Transverse colon (tissue), 4 donors: ENCODE data around the gene GREM2.

Experiments
- CTCF ChIP-seq, 5 experiments: fragments of 200-600 bp in 3 of 5; fragments of 450-650 bp in 2 of 5; sonication (generic) in 3 of 5; IDR thresholded peaks; 1 replicate in 2 of 5; 2 replicates in 3 of 5; pipeline ENCODE4 v1.5.1; 2016 to 2017; ENCODE audit warnings: antibody characterized with exemption in 5 of 5, inconsistent platforms in 3 of 5, mild to moderate bottlenecking in 2 of 5, moderate library complexity in 1 of 5
- POLR2AphosphoS5 ChIP-seq, 3 donors: sonication (generic); formaldehyde crosslinking; IDR thresholded peaks; one replicate each; pipeline ENCODE4 v1.6.1; 2016; ENCODE audit warnings: antibody characterized with exemption in 3 of 3

- no peak for TF ChIP-seq CTCF (IDR thresholded peaks at IDR 0.05)
- no peak for TF ChIP-seq POLR2AphosphoS5 (IDR thresholded peaks at IDR 0.05)
Measured at GRCh38 chr1:240515505-240515904, 96.5 kb downstream of the GREM2 start.
